IPS-18c (cell line): ENCODE results near the gene LCLAT1.

Experiments
- H3K4me3 ChIP-seq: 2 replicates; pipeline ENCODE4 v1.7.0; 2013; ENCODE audit warnings: low read depth, mild to moderate bottlenecking, low read length, moderate library complexity; ENCODE audit not compliant: insufficient read depth
- H3K9me3 ChIP-seq: one replicate; pipeline ENCODE4 v1.6.1; 2013; ENCODE audit warnings: mild to moderate bottlenecking, low read length, moderate library complexity; ENCODE audit not compliant: control insufficient read depth, insufficient read depth

The LCLAT1 gene

DNA sequence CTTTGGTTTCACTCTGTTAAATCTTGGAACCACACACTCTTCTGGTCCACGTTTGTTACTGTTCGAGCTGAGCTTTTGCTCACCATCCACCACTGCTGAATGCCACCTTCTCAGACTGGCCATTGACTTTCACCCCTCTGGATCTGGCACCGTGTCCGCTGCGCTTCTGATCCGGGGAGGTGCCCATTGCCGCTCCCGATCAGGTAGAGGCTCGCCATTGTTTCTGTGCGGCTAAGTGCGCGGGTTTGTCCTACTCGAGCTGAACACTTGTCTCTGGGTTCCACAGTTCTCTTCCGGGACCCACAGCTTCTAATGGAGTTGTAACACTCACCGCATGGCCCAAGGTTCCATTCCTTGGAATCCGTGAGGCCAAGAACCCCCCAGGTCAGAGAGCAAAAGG is 72.8 kb downstream of the LCLAT1 start:
- Histone ChIP-seq H3K9me3 (peaks cover 8% of the 10 kb centered on the region), H3K4me3 (no peak overlapping the region)

DNA sequence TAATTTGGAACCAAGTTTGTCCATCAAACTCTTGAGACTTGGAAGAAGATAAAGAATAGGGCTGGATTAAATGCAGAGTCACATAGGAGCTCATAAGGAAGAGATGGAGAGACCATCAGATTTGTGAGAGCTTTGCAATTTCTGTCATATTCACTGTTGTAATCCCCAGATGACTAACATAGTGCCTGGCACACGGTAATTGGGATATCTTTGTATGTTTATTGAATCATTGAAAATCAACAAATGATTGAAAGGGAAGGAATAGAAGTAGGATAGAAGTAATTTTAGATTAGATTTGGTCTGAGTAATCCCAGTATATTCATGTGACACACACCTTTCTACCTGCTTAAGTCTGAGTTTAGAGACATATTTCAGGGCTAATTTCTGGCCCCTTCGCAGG is 75.4 kb downstream of the LCLAT1 start:
- peaks cover 8% of the 10 kb centered on the region for H3K9me3 ChIP-seq
- no peak overlapping the region for H3K4me3 ChIP-seq

DNA sequence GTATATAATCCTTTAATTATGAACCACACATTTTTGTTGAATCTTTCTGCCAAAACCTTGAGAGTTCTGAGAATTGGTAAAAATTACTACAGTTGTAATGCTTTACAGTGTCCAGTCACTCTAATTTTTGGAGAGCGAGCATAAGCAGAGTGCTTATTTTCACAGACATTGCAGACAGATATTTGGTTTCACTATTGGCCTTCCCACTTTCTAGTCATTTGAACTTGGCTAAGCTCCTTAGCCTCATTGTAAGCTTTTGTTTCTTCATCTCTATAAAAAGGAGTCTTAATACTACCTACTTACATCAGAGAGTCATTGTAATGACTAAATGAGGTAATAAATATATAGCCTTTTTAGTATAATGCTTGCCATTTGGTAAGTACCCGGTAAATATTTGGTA is 80.4 kb downstream of the LCLAT1 start:
- Histone ChIP-seq H3K9me3 (no peaks in the 10 kb centered on the region), H3K4me3 (no peak overlapping the region)

DNA sequence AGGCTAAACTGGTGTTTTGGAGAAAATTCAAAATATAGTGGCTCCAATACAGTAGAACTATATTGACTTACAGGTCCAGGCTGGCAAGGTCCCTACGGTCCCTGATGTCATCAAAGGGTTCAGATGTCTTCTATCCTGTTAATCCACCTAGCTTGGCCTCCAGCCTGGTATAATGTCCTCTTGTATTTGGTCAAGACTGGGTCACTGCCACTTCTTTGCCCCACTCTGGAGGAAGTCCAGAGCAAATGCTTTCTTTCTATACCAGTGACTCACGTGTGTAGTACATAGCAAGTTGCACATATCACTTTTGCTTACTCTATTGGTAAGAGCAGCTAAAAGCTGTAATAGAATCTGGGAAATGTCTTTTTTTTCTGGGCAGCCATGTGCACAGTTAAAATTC is 80.8 kb downstream of the LCLAT1 start:
- Histone ChIP-seq H3K4me3 (no peak overlapping the region), H3K9me3 (no peaks in the 10 kb centered on the region)

DNA sequence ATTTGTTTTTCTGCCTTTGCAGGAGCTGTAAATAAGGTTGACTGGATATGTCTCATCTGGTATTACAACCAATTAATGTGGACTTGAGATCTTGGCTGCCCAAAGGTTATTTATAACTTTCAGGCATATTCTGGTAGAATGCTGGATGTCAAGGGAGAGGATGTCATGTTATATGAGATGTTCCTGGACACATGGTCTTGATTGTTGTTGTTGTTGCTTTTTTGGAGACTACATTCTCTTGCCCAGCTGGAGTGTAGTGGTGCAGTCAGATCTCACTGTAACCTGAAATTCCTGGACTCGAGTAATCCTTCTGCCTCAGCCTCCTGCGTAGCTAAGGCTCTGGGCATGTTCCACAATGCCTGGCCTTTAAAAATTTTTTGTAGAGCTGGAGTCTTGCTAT is 83.3 kb downstream of the LCLAT1 start:
- Histone ChIP-seq H3K9me3 (peaks cover 2% of the 10 kb centered on the region), H3K4me3 (no peak overlapping the region)

DNA sequence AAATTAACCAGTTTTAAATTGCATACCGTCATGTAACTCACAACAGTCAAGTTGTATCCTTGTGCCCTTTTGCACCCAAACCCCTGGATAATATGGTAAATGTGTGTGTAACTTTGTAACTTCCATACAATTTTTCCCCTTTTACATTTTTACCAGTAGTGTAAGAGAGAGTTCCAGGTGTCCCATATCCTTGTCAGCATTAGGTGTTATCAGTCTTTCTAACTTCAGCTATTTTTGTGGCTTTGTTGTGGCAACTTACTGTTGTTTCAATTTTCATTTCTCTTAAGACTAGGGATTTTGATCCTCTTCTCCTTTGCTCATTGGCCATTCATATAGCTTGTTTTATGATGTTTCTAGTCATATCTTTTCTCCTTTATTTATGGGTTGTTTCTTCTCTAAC is 94.6 kb downstream of the LCLAT1 start:
- Histone ChIP-seq H3K9me3 (no peaks in the 10 kb centered on the region), H3K4me3 (no peak overlapping the region)

DNA sequence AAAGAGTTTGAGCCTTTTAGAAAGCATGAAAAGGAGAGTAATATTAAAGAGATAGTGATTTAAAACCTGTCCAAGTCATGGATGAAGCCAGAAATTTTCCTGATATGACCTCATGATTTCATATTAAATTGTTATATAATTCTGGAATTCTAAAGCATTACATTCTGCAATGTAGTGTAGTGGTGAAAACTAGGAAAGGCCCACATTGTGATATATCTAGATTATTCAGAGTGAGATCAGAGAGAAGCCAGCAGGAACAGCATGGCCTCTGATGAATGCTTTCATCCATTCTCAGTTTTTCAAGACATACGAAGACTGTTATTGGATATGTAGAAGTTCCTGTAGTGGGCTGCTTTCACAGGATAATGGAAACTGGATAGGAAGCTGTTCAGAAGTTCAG is 98.8 kb downstream of the LCLAT1 start:
- H3K9me3 ChIP-seq, result peaks cover 1% of the 10 kb centered on the region
- H3K4me3 ChIP-seq, result no peak overlapping the region

DNA sequence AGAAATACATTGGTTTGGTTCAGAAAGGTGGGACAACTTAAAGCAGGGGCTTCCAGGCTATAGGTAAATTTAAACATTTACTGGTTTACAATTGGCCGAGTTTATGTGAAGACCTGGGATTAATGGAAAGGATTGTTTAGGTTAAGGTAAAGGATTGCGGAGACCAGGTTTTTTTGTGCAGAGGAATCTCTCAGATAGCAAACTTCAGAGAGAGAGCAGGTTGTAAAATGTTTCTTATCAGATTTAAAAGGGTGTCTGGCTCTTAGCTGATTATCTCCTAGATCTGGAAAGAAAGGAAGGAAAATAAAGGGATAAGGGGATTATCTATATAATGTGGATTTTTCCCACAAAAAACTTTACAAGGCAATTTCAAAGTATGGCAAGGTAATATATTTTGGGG is 101.3 kb downstream of the LCLAT1 start:
- Histone ChIP-seq H3K9me3 (peaks cover 2% of the 10 kb centered on the region), H3K4me3 (no peak overlapping the region)

DNA sequence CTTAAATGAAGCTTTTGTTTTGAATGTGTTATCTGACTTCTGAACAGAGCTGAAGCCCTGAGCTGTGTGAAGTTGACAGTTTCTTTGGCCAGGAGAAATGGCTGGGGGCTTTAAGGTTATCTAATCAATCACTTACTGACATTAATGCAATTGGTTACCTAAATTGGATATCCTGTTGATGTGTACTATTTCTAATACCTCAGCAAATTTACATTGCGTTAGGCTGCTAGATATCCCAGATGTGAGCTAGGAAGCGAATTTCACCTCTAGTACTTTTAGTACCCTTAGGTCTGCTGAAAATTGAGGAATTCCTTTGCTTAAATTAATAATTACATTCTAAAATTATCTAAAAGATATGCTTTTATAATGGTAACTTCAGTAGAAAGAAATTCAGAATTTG is 102.0 kb downstream of the LCLAT1 start:
- Histone ChIP-seq H3K4me3 (no peak overlapping the region), H3K9me3 (peaks cover 2% of the 10 kb centered on the region)

DNA sequence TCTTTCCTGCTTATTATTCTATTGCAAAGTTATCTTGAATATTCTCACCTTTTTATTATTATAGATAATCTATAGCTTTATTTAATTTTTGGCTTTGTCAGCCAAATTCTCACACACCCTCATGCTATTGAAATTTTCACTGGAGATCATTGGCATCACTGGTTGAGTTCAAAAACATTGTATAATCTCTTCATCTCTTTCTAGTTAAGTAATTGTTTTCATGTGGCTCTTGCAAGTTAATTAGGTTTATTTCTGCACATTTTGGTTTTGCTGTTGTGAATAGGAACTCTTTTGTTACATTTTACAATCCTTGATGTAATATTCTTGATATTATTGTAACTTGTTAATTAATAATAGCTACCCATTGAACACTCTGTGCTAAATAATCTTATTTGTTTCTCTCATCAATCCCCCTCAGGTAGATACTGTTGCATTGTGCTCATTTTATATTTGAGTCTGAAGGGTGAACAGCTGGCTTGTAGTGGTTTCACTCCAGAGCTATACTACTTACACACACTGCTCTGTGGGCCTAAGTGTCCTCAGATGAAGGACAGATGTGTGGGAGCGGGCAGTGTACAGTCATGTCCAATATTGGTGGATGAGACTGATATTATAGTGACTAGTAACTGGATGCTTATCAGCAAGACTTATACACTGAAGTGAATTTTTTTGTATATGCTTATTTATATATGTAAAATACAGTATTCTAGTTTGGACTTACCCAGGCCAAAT is 112.7 kb downstream of the LCLAT1 start:
- no peak overlapping the region for H3K4me3 ChIP-seq

DNA sequence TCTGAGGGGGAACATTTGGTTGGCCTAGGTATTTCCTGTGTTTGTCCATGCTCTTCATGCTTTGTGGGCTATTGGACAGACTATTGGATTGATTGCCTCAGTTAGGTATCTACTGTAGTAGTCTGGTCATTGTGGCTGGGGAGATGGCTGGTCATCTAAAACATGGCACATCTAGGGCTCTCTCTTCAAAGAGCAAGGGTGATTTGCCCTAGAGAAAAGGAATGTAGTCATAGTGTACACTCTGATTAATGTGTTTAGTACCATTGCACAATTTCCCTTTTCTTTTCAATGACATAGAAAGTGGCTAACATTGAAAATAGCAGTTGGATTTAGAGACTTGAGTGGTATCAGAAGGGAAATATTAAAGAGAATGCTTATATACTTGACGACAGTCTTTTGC is 114.3 kb downstream of the LCLAT1 start:
- H3K4me3 ChIP-seq, result no peak overlapping the region
- H3K9me3 ChIP-seq, result no peaks in the 10 kb centered on the region

More for the DNA sequence above, 112.7 kb downstream of the LCLAT1 start:
- no peaks in the 10 kb centered on the region for H3K9me3 ChIP-seq

DNA sequence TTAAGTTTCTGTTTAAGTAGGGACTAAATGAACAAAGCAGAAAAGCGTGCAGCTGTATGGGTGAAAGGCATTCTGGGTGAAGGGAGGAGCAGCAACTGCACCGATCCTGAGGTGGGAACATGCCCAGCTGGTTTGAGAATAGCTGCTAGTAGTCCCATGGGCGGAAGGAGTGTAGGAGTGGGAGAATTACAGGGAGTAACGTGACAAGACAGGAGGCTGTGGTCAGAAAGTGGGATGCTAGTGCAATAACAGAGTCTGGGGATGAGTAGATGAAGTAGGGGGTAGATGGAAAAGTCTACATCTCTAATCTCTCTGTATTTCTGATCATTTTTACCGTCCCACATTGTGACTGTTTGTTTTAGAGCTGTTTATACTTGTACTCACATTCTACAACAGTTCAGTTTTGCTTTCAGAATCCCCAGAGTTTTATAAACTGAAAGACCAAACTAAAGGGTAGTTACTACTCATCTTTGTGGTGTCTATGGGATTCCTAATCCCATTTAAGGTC is 118.9 kb downstream of the LCLAT1 start:
- H3K4me3 ChIP-seq, result no peak overlapping the region
- H3K9me3 ChIP-seq, result no peaks in the 10 kb centered on the region

DNA sequence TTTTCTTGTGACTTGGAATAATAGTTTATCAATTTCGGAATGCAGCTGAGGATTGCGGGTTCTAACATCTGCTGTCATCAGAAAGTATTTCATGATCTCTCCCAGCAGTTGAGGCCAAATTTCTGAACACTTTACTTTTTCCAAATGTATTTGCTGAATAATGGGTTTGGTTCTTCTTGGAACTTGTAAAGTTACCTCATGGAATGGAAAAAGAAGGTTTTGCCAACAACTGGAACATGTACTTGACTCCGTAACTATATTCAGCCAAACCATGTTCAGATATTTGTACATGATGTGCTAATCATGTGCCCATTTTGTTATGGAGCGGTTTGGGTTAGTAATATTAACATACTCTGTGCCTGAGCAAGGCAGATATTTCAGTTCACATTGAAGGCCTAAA is 119.6 kb downstream of the LCLAT1 start:
- no peak overlapping the region for H3K4me3 ChIP-seq
- no peaks in the 10 kb centered on the region for H3K9me3 ChIP-seq

DNA sequence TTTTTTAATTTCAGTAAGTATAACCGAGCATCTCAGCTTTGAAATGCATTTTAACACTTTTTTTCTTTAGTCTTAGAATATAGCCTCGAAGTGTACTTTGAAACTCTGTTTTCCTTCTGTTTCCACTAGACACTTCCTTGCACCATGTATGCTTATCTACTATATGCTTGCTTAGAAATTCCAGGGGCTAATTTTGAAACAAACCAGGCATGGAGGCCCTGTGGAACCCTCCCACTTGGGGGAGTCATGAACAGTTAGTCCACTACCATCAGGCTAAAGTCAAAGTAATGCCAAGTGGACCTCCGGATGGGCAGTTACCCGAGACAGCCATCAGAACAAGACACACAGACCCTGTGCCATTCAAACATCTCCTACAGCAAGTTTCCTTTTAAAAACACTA is 120.3 kb downstream of the LCLAT1 start:
- Histone ChIP-seq H3K9me3 (no peaks in the 10 kb centered on the region), H3K4me3 (no peak overlapping the region)

DNA sequence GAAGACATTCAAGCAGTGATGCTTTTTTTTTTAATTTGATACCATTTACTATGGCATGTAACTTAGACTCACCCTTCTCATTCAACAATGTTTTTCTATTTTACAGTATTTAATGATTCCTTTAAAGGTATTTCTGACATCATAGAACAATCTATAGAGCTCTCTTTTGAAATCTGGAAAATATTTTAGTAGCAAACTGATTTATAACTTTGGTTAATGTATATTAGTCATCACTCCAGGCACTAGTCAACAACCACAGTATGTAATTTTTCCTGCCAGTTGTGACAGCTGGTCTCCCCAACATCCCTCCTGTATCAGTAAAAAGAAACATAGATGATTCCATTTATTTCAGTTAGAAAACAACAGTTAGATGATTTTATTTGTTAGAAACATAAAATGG is 122.9 kb downstream of the LCLAT1 start:
- H3K9me3 ChIP-seq, result no peaks in the 10 kb centered on the region

DNA sequence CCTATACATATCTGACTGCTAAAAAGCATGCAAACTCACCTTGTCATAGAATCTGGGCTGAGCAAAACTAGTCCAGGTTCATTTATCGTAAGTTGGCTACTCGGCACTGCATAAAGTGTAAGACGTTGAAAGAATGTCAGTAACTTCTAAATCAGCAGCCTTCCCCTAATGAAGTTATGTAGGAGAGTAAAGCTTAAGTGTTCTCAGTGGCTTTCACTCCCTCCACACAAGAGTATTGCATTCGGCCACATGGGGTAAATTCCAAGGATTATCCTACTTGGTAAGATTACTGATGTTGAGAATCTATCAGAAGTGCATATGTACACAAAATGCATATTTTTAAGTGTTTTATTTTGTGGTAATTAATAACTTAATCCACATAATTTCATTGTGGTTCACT is 130.1 kb downstream of the LCLAT1 start:
- H3K9me3 ChIP-seq, result no peaks in the 10 kb centered on the region
- no peak overlapping the region for H3K4me3 ChIP-seq

More for the DNA sequence above, 122.9 kb downstream of the LCLAT1 start:
- H3K4me3 ChIP-seq, result no peak overlapping the region

DNA sequence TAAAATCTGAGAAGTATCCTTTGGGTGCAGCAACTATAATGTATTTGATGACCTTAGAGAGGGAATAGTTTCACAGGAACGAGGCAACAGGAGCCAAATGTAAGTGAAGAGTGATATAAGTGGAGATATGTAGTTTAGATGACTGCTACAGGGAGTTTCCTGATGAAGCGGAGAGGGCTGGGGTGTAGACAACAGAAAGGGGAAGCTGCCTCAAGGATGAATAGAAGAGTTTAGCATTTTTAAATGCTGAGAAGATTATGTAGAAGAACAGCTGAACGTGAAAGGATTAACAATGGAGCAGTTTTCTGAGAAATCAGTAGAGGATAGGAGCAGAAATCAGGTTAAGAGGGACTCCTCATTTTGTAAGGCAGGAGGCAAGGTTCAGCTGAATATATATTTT is 133.3 kb downstream of the LCLAT1 start:
- Histone ChIP-seq H3K9me3 (no peaks in the 10 kb centered on the region), H3K4me3 (no peak overlapping the region)

DNA sequence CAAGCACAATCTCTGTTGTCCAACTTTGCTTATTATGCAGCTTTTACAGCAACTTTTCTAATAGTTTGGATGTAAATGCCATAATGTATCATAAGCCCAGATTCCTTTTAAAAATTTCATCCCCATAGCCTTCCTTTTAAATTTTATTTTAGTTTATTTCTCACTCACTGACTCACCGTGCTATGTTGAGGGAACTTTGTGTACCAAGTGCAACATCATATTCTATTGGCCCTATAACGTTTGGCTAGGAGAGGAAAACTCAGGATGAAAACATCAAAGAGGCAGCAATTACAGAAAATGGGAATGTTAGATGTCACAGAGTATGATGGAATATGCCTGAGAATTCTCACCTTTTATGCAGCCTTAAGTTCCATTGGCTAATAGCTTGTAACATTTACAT is 135.5 kb downstream of the LCLAT1 start:
- Histone ChIP-seq H3K4me3 (no peak overlapping the region), H3K9me3 (no peaks in the 10 kb centered on the region)

DNA sequence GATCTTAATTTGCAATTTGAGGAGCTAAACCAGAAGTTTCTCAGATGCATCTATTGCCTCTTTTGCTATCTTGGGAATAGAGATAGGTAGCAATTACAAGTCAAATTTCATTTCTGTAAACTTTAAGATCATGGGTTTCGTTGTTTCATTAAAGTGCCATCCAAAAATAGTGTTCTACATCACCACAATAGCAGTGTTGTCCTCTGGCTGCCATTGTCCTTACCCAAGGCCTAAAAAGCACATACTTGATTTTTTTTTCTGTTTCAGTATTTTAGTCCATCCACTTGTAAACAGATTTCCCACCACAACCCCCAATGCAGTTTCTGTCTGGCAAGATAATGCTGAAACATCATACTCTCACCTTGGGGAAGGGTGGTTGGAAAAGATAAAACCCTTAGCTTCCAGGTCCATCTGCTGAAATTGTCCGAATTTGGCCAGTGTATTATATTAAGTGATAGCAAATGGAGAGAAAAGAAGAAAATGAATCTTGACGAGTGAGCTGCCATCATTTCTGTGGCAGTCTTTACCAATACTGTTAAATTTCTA is 136.2 kb downstream of the LCLAT1 start:
- Histone ChIP-seq H3K4me3 (no peak overlapping the region), H3K9me3 (no peaks in the 10 kb centered on the region)
